Measurements from ENCODE around the gene COL4A6.

Gene COL4A6

DNA sequence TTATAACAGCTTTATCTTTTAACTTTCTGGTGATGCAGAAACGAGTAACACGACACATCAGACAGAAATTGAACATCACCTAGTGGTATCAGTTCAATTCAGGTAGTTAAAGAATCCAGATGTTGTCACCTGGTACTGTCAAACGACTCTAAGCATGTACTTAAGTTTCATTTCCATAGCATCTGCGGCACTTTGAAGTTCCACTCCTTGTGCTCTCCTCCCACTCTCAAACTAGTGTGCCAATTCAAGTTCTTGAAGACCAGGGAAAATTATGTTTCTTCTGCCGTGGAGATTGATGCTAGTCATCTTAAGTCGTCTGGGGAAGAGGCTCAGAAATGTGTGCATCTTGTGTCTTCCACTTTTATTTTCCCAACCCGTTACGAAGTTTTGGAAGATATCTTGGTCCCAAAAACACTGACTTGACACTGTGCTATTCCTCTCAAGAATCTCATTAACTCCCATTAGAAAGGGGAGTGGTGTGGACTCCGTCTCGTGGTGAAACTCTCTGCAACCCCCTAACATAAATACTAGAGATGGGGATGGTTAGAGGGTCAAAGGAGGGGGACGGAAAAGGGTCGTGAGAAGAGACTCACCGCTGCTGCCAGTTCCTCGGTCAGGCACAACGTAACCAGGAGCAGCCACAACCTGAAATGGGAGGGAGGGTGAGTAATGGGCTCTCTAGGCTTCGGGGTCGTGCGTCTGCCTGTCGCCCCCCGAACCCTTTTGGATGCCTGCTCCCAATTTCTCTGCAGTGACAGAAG is 693 bp downstream of the COL4A6 start:
- 0 out of 2 replicates have a peak overlapping the region, but pooled peaks have one; percentile 35 for H2AFZ ChIP-seq (ENCODE audit: low read length)
- H3K9ac ChIP-seq (ENCODE audit: low read length), result no peak overlapping the region
- H3F3A ChIP-seq (ENCODE audit: insufficient read depth, low read length), result no peaks in the 10 kb centered on the region
- no peak overlapping the region for H3K4me3 ChIP-seq (ENCODE audit: low read length)
- H3K9me3 ChIP-seq (replicated peaks; ENCODE audit: insufficient read depth, low read length), result no peaks in the 10 kb centered on the region
- H3K9me2 ChIP-seq (replicated peaks; ENCODE audit: insufficient read depth, low read length), result no peaks in the 10 kb centered on the region
- no peak for DNase-seq
- no peak overlapping the region for H3K27ac ChIP-seq (ENCODE audit: low read length)
- no peaks in the 10 kb centered on the region for H3K27me3 ChIP-seq (replicated peaks; ENCODE audit: insufficient read depth, low read length)
- no peaks in the 10 kb centered on the region for H3K4me1 ChIP-seq (ENCODE audit: low read length)
- no peak overlapping the region for H3K4me2 ChIP-seq (ENCODE audit: low read depth, low read length)
- no peaks in the 10 kb centered on the region for H3K36me3 ChIP-seq (replicated peaks; ENCODE audit: insufficient read depth, low read length)
- no peaks in the 10 kb centered on the region for H3K79me2 ChIP-seq (ENCODE audit: low read length)
- no peaks in the 10 kb centered on the region for H4K20me1 ChIP-seq (ENCODE audit: insufficient read depth, low read length)
- TF ChIP-seq EZH2phosphoT487 (IDR thresholded peaks at IDR 0.05; ENCODE audit: low read length), result no peak
- no peak for TF ChIP-seq EZH2 (optimal IDR thresholded peaks at IDR 0.05; ENCODE audit: low read depth, low read length)
- TF ChIP-seq CTCF (IDR thresholded peaks at IDR 0.05; ENCODE audit: low read length), result no peak

DNA sequence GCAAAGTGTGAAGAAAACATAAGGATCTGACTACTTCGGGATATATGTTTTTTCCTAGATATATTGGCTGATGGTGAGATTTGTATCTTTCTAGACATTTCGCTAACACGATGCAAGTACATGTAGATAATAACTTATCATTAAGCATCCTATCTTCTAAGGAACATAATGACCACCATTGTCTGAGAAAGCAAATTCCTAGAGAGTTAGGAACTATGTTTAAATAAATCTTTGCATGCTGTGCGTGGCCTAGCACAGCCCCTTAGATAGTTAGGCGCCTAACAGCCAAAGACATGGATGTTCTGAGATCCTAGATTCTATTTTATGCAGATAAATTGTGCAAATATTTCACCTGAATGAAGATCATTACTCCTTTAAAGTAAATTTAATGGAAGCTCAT is 3.0 kb downstream of the COL4A6 start:
- no peaks in the 10 kb centered on the region for H3K4me1 ChIP-seq (ENCODE audit: low read length)
- H4K20me1 ChIP-seq (ENCODE audit: insufficient read depth, low read length), result no peaks in the 10 kb centered on the region
- no peaks in the 10 kb centered on the region for H3K27me3 ChIP-seq (replicated peaks; ENCODE audit: insufficient read depth, low read length)
- no peaks in the 10 kb centered on the region for H3K36me3 ChIP-seq (replicated peaks; ENCODE audit: insufficient read depth, low read length)
- TF ChIP-seq EZH2phosphoT487 (IDR thresholded peaks at IDR 0.05; ENCODE audit: low read length) (no peak), EZH2 (optimal IDR thresholded peaks at IDR 0.05; ENCODE audit: low read depth, low read length) (no peak), CTCF (IDR thresholded peaks at IDR 0.05; ENCODE audit: low read length) (no peak)
- H3K4me3 ChIP-seq (ENCODE audit: low read length), result no peak overlapping the region
- no peaks in the 10 kb centered on the region for H3F3A ChIP-seq (ENCODE audit: insufficient read depth, low read length)
- H2AFZ ChIP-seq (ENCODE audit: low read length), result no peak overlapping the region
- DNase-seq, result no peak
- H3K9me2 ChIP-seq (replicated peaks; ENCODE audit: insufficient read depth, low read length), result no peaks in the 10 kb centered on the region
- no peak overlapping the region for H3K4me2 ChIP-seq (ENCODE audit: low read depth, low read length)
- H3K79me2 ChIP-seq (ENCODE audit: low read length), result no peaks in the 10 kb centered on the region
- H3K9me3 ChIP-seq (replicated peaks; ENCODE audit: insufficient read depth, low read length), result no peaks in the 10 kb centered on the region
- H3K9ac ChIP-seq (ENCODE audit: low read length), result no peak overlapping the region
- H3K27ac ChIP-seq (ENCODE audit: low read length), result no peak overlapping the region

DNA sequence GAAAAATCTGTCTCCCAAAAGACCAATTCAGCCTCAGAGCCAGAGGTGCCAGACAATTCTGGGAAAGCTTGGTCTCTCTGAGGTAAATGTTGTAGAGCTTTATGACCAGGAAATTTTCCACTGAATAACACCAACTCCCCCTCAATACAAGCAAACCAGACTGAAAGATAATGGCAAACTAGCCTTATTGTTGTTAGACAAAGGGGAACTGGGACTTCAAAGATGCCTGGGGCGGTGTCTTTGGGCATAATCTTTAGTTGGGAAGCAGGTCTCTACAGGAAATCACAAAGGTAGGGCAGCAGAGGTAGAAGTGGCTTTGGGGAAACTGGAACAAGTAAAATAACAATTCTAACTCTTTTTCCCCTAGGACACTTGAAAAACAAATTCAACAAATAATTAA is 12.0 kb downstream of the COL4A6 start:
- Histone ChIP-seq H3K4me2 (ENCODE audit: low read depth, low read length) (no peak overlapping the region), H3K79me2 (ENCODE audit: low read length) (no peaks in the 10 kb centered on the region), H3K27me3 (replicated peaks; ENCODE audit: insufficient read depth, low read length) (no peaks in the 10 kb centered on the region), H3K9me3 (replicated peaks; ENCODE audit: insufficient read depth, low read length) (no peaks in the 10 kb centered on the region), H4K20me1 (ENCODE audit: insufficient read depth, low read length) (no peaks in the 10 kb centered on the region), H3K36me3 (replicated peaks; ENCODE audit: insufficient read depth, low read length) (no peaks in the 10 kb centered on the region), H3K9me2 (replicated peaks; ENCODE audit: insufficient read depth, low read length) (no peaks in the 10 kb centered on the region; the same call in 1 of the 2 replicates), H3K9ac (ENCODE audit: low read length) (no peak overlapping the region), H3K4me1 (ENCODE audit: low read length) (no peaks in the 10 kb centered on the region), H3K4me3 (ENCODE audit: low read length) (no peak overlapping the region), H3F3A (ENCODE audit: insufficient read depth, low read length) (no peaks in the 10 kb centered on the region), H3K27ac (ENCODE audit: low read length) (no peak overlapping the region), H2AFZ (ENCODE audit: low read length) (no peak overlapping the region)
- DNase-seq, result no peak
- no peak for TF ChIP-seq EZH2 (optimal IDR thresholded peaks at IDR 0.05; ENCODE audit: low read depth, low read length)
- TF ChIP-seq CTCF (IDR thresholded peaks at IDR 0.05; ENCODE audit: low read length), result no peak
- no peak for TF ChIP-seq EZH2phosphoT487 (IDR thresholded peaks at IDR 0.05; ENCODE audit: low read length)
